ENCODE results near the gene PRRG1. TPM values are rescaled to one million over a fixed set of nuclear protein-coding genes. Genes with fewer than 3 reads are reported as not detected.
"Not testable (repeated sequence)": the region's sequence is repeated elsewhere in the genome, so short reads cannot be mapped to it uniquely, and the experiment has no call there.

The PRRG1 gene
- total and polyA plus RNA-seq, 8 donors: 8.6 to 15.0 (median 13.2) TPM

GRCh38 chrX:37409278-37409677, 60.1 kb downstream of the PRRG1 start:
- no peaks in the 10 kb centered on the region for H3K4me1 ChIP-seq
- H3K27ac ChIP-seq: no peak overlapping the region
- ATAC-seq (no peak), DNase-seq (no peak)
- no peaks in the 10 kb centered on the region for H3K9me3 ChIP-seq
- no peaks in the 10 kb centered on the region for H3K36me3 ChIP-seq
- H3K27me3 ChIP-seq: no peaks in the 10 kb centered on the region
- no peak for TF ChIP-seq CTCF (IDR thresholded peaks at IDR 0.05)
- intact Hi-C loops (cut with DNase I): no loop called here
- no peak overlapping the region for H3K4me3 ChIP-seq

- Histone ChIP-seq H3K4me3 (no peak overlapping the region), H3K36me3 (no peaks in the 10 kb centered on the region), H3K4me1 (no peaks in the 10 kb centered on the region), H3K9me3 (no peaks in the 10 kb centered on the region), H3K27ac (no peak overlapping the region), H3K27me3 (no peaks in the 10 kb centered on the region)
- DNase-seq (no peak), ATAC-seq (no peak)
- intact Hi-C loops (cut with DNase I): no loop called here
- TF ChIP-seq CTCF (IDR thresholded peaks at IDR 0.05): no peak
These were observed 71.0 kb downstream of the PRRG1 start for GRCh38 chrX:37420185-37420584.

- no peak for DNase-seq
- Histone ChIP-seq H3K27me3 (no peaks in the 10 kb centered on the region), H3K27ac (no peak overlapping the region), H3K36me3 (no peaks in the 10 kb centered on the region), H3K4me3 (no peak overlapping the region), H3K4me1 (no peaks in the 10 kb centered on the region), H3K9me3 (no peaks in the 10 kb centered on the region)
- ATAC-seq: no peak
- intact Hi-C loops (cut with DNase I): no loop called here
- no peak for TF ChIP-seq CTCF (IDR thresholded peaks at IDR 0.05)
These were observed 71.6 kb downstream of the PRRG1 start for GRCh38 chrX:37420756-37421155.

GRCh38 chrX:37424000-37424429, 74.9 kb downstream of the PRRG1 start:
- no peaks in the 10 kb centered on the region for H3K27me3 ChIP-seq
- intact Hi-C loops (cut with DNase I): no loop called here
- no peak for TF ChIP-seq CTCF (IDR thresholded peaks at IDR 0.05)
- H3K27ac ChIP-seq: no peak overlapping the region
- H3K4me1 ChIP-seq: no peaks in the 10 kb centered on the region
- DNase-seq: no peak
- no peaks in the 10 kb centered on the region for H3K9me3 ChIP-seq
- ATAC-seq: no peak
- no peak overlapping the region for H3K4me3 ChIP-seq
- no peaks in the 10 kb centered on the region for H3K36me3 ChIP-seq

GRCh38 chrX:37425370-37425769, 76.2 kb downstream of the PRRG1 start:
- no peak for ATAC-seq
- H3K9me3 ChIP-seq: no peaks in the 10 kb centered on the region
- no peaks in the 10 kb centered on the region for H3K4me1 ChIP-seq
- intact Hi-C loops (cut with DNase I): no loop called here
- TF ChIP-seq CTCF (IDR thresholded peaks at IDR 0.05): no peak
- no peak overlapping the region for H3K4me3 ChIP-seq
- H3K27ac ChIP-seq: no peak overlapping the region
- DNase-seq: no peak
- H3K27me3 ChIP-seq: no peaks in the 10 kb centered on the region
- H3K36me3 ChIP-seq: no peaks in the 10 kb centered on the region

GRCh38 chrX:37428962-37429361, 79.8 kb downstream of the PRRG1 start:
- H3K4me1 ChIP-seq; intact Hi-C loops (cut with DNase I); H3K27me3 ChIP-seq; ATAC-seq; H3K27ac ChIP-seq; H3K9me3 ChIP-seq; H3K4me3 ChIP-seq; H3K36me3 ChIP-seq; DNase-seq: not testable (repeated sequence)

Measured in left lung (tissue), 10 donors.